DND-41 (cell line): ENCODE results near the gene OCIAD1.

Experiments used
- CTCF ChIP-seq: IDR thresholded peaks from 2 replicates; pipeline ENCODE4 v1.5.1; 2012; ENCODE audit warnings: borderline replicate concordance, low read length, moderate library complexity, mild to moderate bottlenecking; ENCODE audit not compliant: poor library complexity, severe bottlenecking; ENCODE audit errors: extremely low read depth
- EZH2 ChIP-seq: IDR thresholded peaks from 3 replicates; pipeline ENCODE4 v1.6.1; 2012; ENCODE audit warnings: borderline replicate concordance, low read depth, mild to moderate bottlenecking, moderate library complexity, low read length, inconsistent platforms; ENCODE audit not compliant: severe bottlenecking

GRCh38 chr4:48798117-48798516, 32.8 kb upstream of the OCIAD1 start:
- no peak for TF ChIP-seq CTCF
- TF ChIP-seq EZH2, result no peak
